ENCODE results near the gene PSME1.

- TF ChIP-seq KDM1A (IDR thresholded peaks at IDR 0.05; ENCODE audit: low read depth) = no peak
- no peak for TF ChIP-seq RAD21 (conservative IDR thresholded peaks at IDR 0.05 in 1 of 2, IDR thresholded peaks at IDR 0.05 in 1 of 2)
- no peak for TF ChIP-seq JUN (IDR thresholded peaks at IDR 0.05)
- no peak for TF ChIP-seq REST (IDR thresholded peaks at IDR 0.05)
- no peak for TF ChIP-seq HDAC2 (IDR thresholded peaks at IDR 0.05)
- TF ChIP-seq PBX3 (IDR thresholded peaks at IDR 0.05) = no peak
- TF ChIP-seq BCL3 (IDR thresholded peaks at IDR 0.05) = no peak
- no peak for TF ChIP-seq CTCF (IDR thresholded peaks at IDR 0.05)
- TF ChIP-seq PHF8 (IDR thresholded peaks at IDR 0.05; ENCODE audit: borderline replicate concordance, low read depth) = no peak
- TF ChIP-seq POLR2A (IDR thresholded peaks at IDR 0.05; ENCODE audit: low read length) = no peak
- TF ChIP-seq EP300 (IDR thresholded peaks at IDR 0.05) = no peak
- no peak for TF ChIP-seq ZC3H11A (IDR thresholded peaks at IDR 0.05)
Measured at GRCh38 chr14:24176599-24176998, 40.6 kb downstream of the PSME1 start.

Data from A549 (cell line).